SK-N-SH (cell line): ENCODE results near the gene MRRF. TPM values are rescaled to one million over a fixed set of nuclear protein-coding genes. Genes with fewer than 3 reads are reported as not detected.

Source experiments
- CTCF ChIA-PET: fragments of 300-600, 350-600 bp; formaldehyde crosslinking; extraction: SDS; loops from one replicate; lab custom pipeline; 2021; lab: Yijun Ruan, JAX
- POLR2A ChIA-PET: fragments of 350-600 bp; sonication (Branson Sonifier 250); formaldehyde crosslinking; extraction: SDS; loops from one replicate; lab custom pipeline; 2020; ENCODE audit warnings: antibody characterized with exemption, inconsistent platforms; lab: Yijun Ruan, JAX
- DNase-seq: peaks from one replicate; pipeline ENCODE4 v3.0.0; 2012
- H2AFZ ChIP-seq: fragments of 200-600 bp; sonication (generic); 2 replicates; pipeline ENCODE4 v1.8.1; 2016; ENCODE audit warnings: antibody characterized with exemption, mild to moderate bottlenecking, low read depth
- H3F3A ChIP-seq: fragments of 200-600 bp; sonication (generic); replicated peaks from 2 replicates; pipeline ENCODE3; 2016; ENCODE audit warnings: antibody characterized with exemption, mild to moderate bottlenecking; ENCODE audit not compliant: insufficient read depth
- H3K27ac ChIP-seq, 2 experiments: fragments of 200-500 bp in 1 of 2; fragments of 200-600 bp in 1 of 2; sonication (Bioruptor generic) in 1 of 2; sonication (generic), shearing (Covaris generic) in 1 of 2; 2 replicates each; pipeline versions ENCODE4 v1.5.1 to v1.6.1; 2014 to 2016; ENCODE audit warnings: low read depth in 2 of 2, inconsistent platforms in 1 of 2, low read length in 1 of 2, mild to moderate bottlenecking in 1 of 2, mixed read lengths in 1 of 2
- H3K27me3 ChIP-seq: fragments of 200-600 bp; sonication (generic), shearing (Covaris generic); 2 replicates; pipeline ENCODE4 v1.6.1; 2016; ENCODE audit warnings: mixed run types; ENCODE audit not compliant: insufficient read depth
- H3K36me3 ChIP-seq, 2 experiments: fragments of 200-500 bp in 1 of 2; fragments of 200-600 bp in 1 of 2; sonication (Bioruptor generic) in 1 of 2; sonication (generic) in 1 of 2; replicated peaks in 1 of 2; 2 replicates each; pipeline versions ENCODE3 to v1.5.1; 2014 to 2016; ENCODE audit warnings: low read length in 1 of 2, mild to moderate bottlenecking in 1 of 2; ENCODE audit not compliant: insufficient read depth in 2 of 2, control insufficient read depth in 1 of 2
- H3K4me1 ChIP-seq, 2 experiments: fragments of 200-500 bp in 1 of 2; fragments of 200-600 bp in 1 of 2; sonication (Bioruptor generic) in 1 of 2; sonication (generic), shearing (Covaris generic) in 1 of 2; 2 replicates each; pipeline versions ENCODE4 v1.5.1 to v1.6.1; 2014 to 2016; ENCODE audit warnings: low read depth in 1 of 2, low read length in 1 of 2, mixed run types in 1 of 2; ENCODE audit not compliant: insufficient read depth in 2 of 2, control insufficient read depth in 1 of 2
- H3K4me2 ChIP-seq: fragments of 200-600 bp; sonication (generic), shearing (Covaris generic); 2 replicates; pipeline ENCODE4 v1.6.1; 2017; ENCODE audit warnings: mixed run types
- H3K4me3 ChIP-seq, 2 experiments: fragments of 200-500 bp in 1 of 2; fragments of 200-600 bp in 1 of 2; sonication (Bioruptor generic) in 1 of 2; sonication (generic), shearing (Covaris generic) in 1 of 2; 2 replicates each; pipeline versions ENCODE4 v1.5.1 to v1.8.1; 2014 to 2016; ENCODE audit warnings: low read depth in 2 of 2, inconsistent platforms in 1 of 2, low read length in 1 of 2, mild to moderate bottlenecking in 1 of 2, mixed read lengths in 1 of 2, moderate library complexity in 1 of 2
- H3K79me2 ChIP-seq: fragments of 200-600 bp; sonication (generic); 2 replicates; pipeline ENCODE4 v1.8.1; 2017; ENCODE audit warnings: mild to moderate bottlenecking; ENCODE audit not compliant: insufficient read depth
- H3K9ac ChIP-seq: fragments of 200-600 bp; sonication (generic); 2 replicates; pipeline ENCODE4 v1.6.1; 2017; ENCODE audit warnings: mixed run types
- H3K9me2 ChIP-seq: fragments of 200-600 bp; sonication (generic); 2 replicates; pipeline ENCODE4 v1.6.1; 2017; ENCODE audit warnings: mixed run types
- H3K9me3 ChIP-seq: fragments of 200-600 bp; sonication (generic); 2 replicates; pipeline ENCODE4 v1.6.1; 2017; ENCODE audit warnings: mixed run types, mild to moderate bottlenecking, moderate library complexity
- H4K20me1 ChIP-seq: fragments of 200-600 bp; sonication (generic); 2 replicates; pipeline ENCODE4 v1.6.1; 2017; ENCODE audit warnings: mild to moderate bottlenecking, mixed run types; ENCODE audit not compliant: insufficient read depth
- CHD2 ChIP-seq: fragments of 150-350 bp; IDR thresholded peaks from 2 replicates; pipeline ENCODE4 v1.6.1; 2018; ENCODE audit warnings: low read length; ENCODE audit not compliant: partially characterized antibody
- ELF1 ChIP-seq: IDR thresholded peaks from 2 replicates; pipeline ENCODE4 v1.4.0; 2012
- EZH2phosphoT487 ChIP-seq: fragments of 200-600 bp; sonication (generic); IDR thresholded peaks from 2 replicates; pipeline ENCODE4 v1.6.1; 2017; ENCODE audit warnings: low read depth, mixed run types, mild to moderate bottlenecking, antibody characterized with exemption, moderate library complexity, borderline replicate concordance
- FOXJ3 ChIP-seq: sonication (generic); formaldehyde crosslinking; IDR thresholded peaks from 2 replicates; pipeline ENCODE4 v1.5.1; 2020; ENCODE audit warnings: mild to moderate bottlenecking, missing genetic modification reagents
- GABPA ChIP-seq: IDR thresholded peaks from 2 replicates; pipeline ENCODE4 v1.4.0; 2012; ENCODE audit warnings: low read depth, mild to moderate bottlenecking
- IRF3 ChIP-seq: fragments of 150-350 bp; IDR thresholded peaks from 2 replicates; pipeline ENCODE4 v1.6.1; 2016; ENCODE audit warnings: mild to moderate bottlenecking, low read depth, low read length
- MAX ChIP-seq: IDR thresholded peaks from 2 replicates; pipeline ENCODE4 v1.4.0; 2012; ENCODE audit warnings: low read depth
- MXI1 ChIP-seq: IDR thresholded peaks from 2 replicates; pipeline ENCODE4 v1.6.1; 2012; ENCODE audit warnings: mild to moderate bottlenecking, low read depth, low read length, improper control_type of control experiment
- RAD21 ChIP-seq: IDR thresholded peaks from 2 replicates; pipeline ENCODE4 v1.6.1; 2012; ENCODE audit warnings: mild to moderate bottlenecking, low read length
- RCOR1 ChIP-seq: fragments of 150-350 bp; IDR thresholded peaks from 2 replicates; pipeline ENCODE4 v1.6.1; 2017; ENCODE audit warnings: antibody characterized with exemption, low read length
- RFX5 ChIP-seq: IDR thresholded peaks from 2 replicates; pipeline ENCODE4 v1.6.1; 2012; ENCODE audit warnings: mild to moderate bottlenecking, improper control_type of control experiment, low read length
- RXRA ChIP-seq: IDR thresholded peaks from 2 replicates; pipeline ENCODE4 v1.4.0; 2012; ENCODE audit warnings: low read depth, mild to moderate bottlenecking, borderline replicate concordance
- SIN3A ChIP-seq: IDR thresholded peaks from 2 replicates; pipeline ENCODE4 v1.6.1; 2012; ENCODE audit warnings: low read depth, mild to moderate bottlenecking, low read length, moderate library complexity, borderline replicate concordance
- SMC3 ChIP-seq: IDR thresholded peaks from 2 replicates; pipeline ENCODE4 v1.6.1; 2012; ENCODE audit warnings: low read depth, low read length, improper control_type of control experiment
- TCF12 ChIP-seq: IDR thresholded peaks from 2 replicates; pipeline ENCODE4 v1.4.0; 2012
- TEAD4 ChIP-seq: IDR thresholded peaks from 2 replicates; pipeline ENCODE4 v1.4.0; 2012; ENCODE audit warnings: mild to moderate bottlenecking, borderline replicate concordance; ENCODE audit not compliant: insufficient read depth
- USF2 ChIP-seq: fragments of 150-350 bp; IDR thresholded peaks from 2 replicates; pipeline ENCODE4 v1.6.1; 2017; ENCODE audit warnings: antibody characterized with exemption, low read length, low read depth, borderline replicate concordance
- YY1 ChIP-seq: IDR thresholded peaks from 2 replicates; pipeline ENCODE4 v1.4.0; 2012; ENCODE audit warnings: low read depth, mild to moderate bottlenecking
- ZBTB33 ChIP-seq: IDR thresholded peaks from 2 replicates; pipeline ENCODE4 v1.4.0; 2012; ENCODE audit warnings: low read depth, borderline replicate concordance
- WGBS: methylation state at CpG from one replicate; pipeline ENCODE4 v1.1.6; 2017; ENCODE audit warnings: low lambda C conversion rate; 5-methylcytosine and 5-hydroxymethylcytosine counted together
- polyA plus RNA-seq, 3 experiments: library from polyadenylated mRNA; depleted of rRNA; stranded (reverse); fragments of >200 nt; gene quantifications; 2 replicates each; pipeline ENCODE4 v1.2.3, GENCODE V29; 2012

The MRRF gene
- polyA plus RNA-seq, 1 of the 3 experiments (the other 2 are of a cell fraction): 35.1 TPM

- Histone ChIP-seq H2AFZ (no peak overlapping the region), H3F3A (no peaks in the 10 kb centered on the region), H3K79me2 (no peaks in the 10 kb centered on the region), H3K4me3 (no peak overlapping the region), H4K20me1 (no peaks in the 10 kb centered on the region), H3K4me2 (no peak overlapping the region), H3K4me1 (peaks cover 0 to 3% of the 10 kb centered on the region in 2 experiments; a peak in 1 of 4 replicates), H3K36me3 (peaks cover 8 to 15% of the 10 kb centered on the region in 2 experiments), H3K9me3 (no peaks in the 10 kb centered on the region), H3K27ac (no peak overlapping the region), H3K27me3 (no peaks in the 10 kb centered on the region), H3K9me2 (no peaks in the 10 kb centered on the region), H3K9ac (no peak overlapping the region)
- 89% methylated on average over 3 of the region's 3 CpGs for WGBS
- no peak for TF ChIP-seq CHD2
- ChIA-PET POLR2A (no interaction called here), CTCF (interaction anchor here (0.8 to 1.5 kb wide), 3 partner anchors 19 to 209 kb away, joined by 4 to 5 read pairs (median 5); no protein-coding TSS in a partner anchor)
- no peak for DNase-seq
These were observed 66.8 kb downstream of the MRRF start for GRCh38 chr9:122331523-122331927.

- H3K9ac ChIP-seq: no peak overlapping the region
- no peak overlapping the region for H3K4me3 ChIP-seq
- 64% methylated on average over 6 of the region's 6 CpGs for WGBS
- no peaks in the 10 kb centered on the region for H3F3A ChIP-seq
- no peaks in the 10 kb centered on the region for H3K27me3 ChIP-seq
- H3K9me2 ChIP-seq: no peaks in the 10 kb centered on the region
- CTCF ChIA-PET: interaction anchor here (0.8 to 1.3 kb wide), 3 partner anchors 18 to 233 kb away, joined by 4 to 5 read pairs (median 4); no protein-coding TSS in a partner anchor
- POLR2A ChIA-PET: no interaction called here
- no peaks in the 10 kb centered on the region for H3K9me3 ChIP-seq
- H3K27ac ChIP-seq: no peak overlapping the region
- no peak overlapping the region for H2AFZ ChIP-seq
- peaks cover 0 to 3% of the 10 kb centered on the region in 2 experiments; a peak in 1 of 4 replicates for H3K4me1 ChIP-seq
- H3K79me2 ChIP-seq: no peaks in the 10 kb centered on the region
- peaks cover 5 to 10% of the 10 kb centered on the region in 2 experiments for H3K36me3 ChIP-seq
- peak; percentile 56 for DNase-seq
- no peaks in the 10 kb centered on the region for H4K20me1 ChIP-seq
- TF ChIP-seq RAD21 (no peak), SIN3A (no peak), TCF12 (no peak), MXI1 (no peak), YY1 (no peak), GABPA (no peak), FOXJ3 (CRISPR knock-in tag) (no peak), ELF1 (no peak), USF2 (no peak), TEAD4 (no peak), RCOR1 (no peak), EZH2phosphoT487 (no peak), RFX5 (no peak), MAX (no peak), CHD2 (no peak), RXRA (no peak), SMC3 (no peak), IRF3 (no peak), ZBTB33 (no peak)
- H3K4me2 ChIP-seq: no peak overlapping the region
These were observed 67.4 kb downstream of the MRRF start for GRCh38 chr9:122332083-122332482.
